Measurements from ENCODE around the gene SMARCB1. TPM values are rescaled to one million over a fixed set of nuclear protein-coding genes. Genes with fewer than 3 reads are reported as not detected.
A peak's percentile ranks its signal among the peaks of the same experiment; 100 is the strongest.

SMARCB1 gene
- total RNA-seq, 3 donors from 2014 or later: 34.6 to 60.2 (median 50.1) TPM

DNA sequence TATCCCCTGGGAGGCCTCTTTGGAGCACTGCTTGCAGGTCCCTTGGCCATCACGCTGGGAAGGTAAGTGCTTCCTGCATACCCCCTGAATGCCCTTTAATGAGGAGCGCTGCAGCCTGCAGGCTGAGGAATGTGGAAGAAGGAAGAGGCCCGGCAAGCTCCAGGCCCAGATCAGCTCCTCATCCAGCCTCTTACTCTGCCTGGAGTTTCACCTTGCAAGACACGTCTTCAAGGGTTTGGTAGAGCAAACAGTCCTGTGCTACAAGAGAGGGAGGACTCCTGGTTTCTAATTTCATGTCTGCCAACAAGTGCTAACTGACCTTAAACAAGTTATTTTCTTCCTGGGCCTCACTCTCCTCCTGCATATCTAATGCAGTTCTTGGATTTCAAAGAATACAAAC lies 81.8 kb downstream of the SMARCB1 start:
- no peaks in the 10 kb centered on the region for H3K9me3 ChIP-seq
- intact Hi-C loops (cut with DNase I; ENCODE audit: low total_unique reads): no loop called here
- H3K36me3 ChIP-seq: no peaks in the 10 kb centered on the region

DNA sequence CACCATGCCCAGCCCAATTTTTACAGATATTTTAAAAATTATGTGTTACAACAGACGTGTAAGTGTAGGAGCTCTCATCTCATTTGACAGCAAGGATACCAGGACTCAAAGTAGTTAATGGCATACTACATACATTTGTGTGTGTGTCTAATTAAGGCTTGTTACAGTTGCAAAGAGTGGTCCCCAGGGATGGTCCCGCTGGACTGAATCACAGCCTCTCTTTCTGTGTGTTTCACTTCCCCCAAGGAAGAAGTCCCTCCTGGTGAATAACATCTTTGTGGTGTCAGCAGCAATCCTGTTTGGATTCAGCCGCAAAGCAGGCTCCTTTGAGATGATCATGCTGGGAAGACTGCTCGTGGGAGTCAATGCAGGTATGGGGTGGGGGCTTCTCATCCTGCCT lies 88.1 kb downstream of the SMARCB1 start:
- H3K4me3 ChIP-seq: no peak overlapping the region
- no peaks in the 10 kb centered on the region for H3K9me3 ChIP-seq
- DNase-seq (ENCODE audit: low spot score in 2 of 2): no peak
- no peak overlapping the region for H3K27ac ChIP-seq
- intact Hi-C loops (cut with DNase I; ENCODE audit: low total_unique reads): no loop called here
- TF ChIP-seq, protein P1, sequence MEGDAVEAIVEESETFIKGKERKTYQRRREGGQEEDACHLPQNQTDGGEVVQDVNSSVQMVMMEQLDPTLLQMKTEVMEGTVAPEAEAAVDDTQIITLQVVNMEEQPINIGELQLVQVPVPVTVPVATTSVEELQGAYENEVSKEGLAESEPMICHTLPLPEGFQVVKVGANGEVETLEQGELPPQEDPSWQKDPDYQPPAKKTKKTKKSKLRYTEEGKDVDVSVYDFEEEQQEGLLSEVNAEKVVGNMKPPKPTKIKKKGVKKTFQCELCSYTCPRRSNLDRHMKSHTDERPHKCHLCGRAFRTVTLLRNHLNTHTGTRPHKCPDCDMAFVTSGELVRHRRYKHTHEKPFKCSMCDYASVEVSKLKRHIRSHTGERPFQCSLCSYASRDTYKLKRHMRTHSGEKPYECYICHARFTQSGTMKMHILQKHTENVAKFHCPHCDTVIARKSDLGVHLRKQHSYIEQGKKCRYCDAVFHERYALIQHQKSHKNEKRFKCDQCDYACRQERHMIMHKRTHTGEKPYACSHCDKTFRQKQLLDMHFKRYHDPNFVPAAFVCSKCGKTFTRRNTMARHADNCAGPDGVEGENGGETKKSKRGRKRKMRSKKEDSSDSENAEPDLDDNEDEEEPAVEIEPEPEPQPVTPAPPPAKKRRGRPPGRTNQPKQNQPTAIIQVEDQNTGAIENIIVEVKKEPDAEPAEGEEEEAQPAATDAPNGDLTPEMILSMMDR (IDR thresholded peaks at IDR 0.05): no peak
- TF ChIP-seq POLR2A (IDR thresholded peaks at IDR 0.05): no peak
- TF ChIP-seq POLR2AphosphoS5 (IDR thresholded peaks at IDR 0.05): no peak
- no peaks in the 10 kb centered on the region for H3K27me3 ChIP-seq
- H3K36me3 ChIP-seq: no peaks in the 10 kb centered on the region
- no peaks in the 10 kb centered on the region for H3K4me1 ChIP-seq

More for the DNA sequence above, 81.8 kb downstream of the SMARCB1 start:
- DNase-seq (ENCODE audit: low spot score in 2 of 2): no peak
- TF ChIP-seq POLR2A (IDR thresholded peaks at IDR 0.05): no peak
- TF ChIP-seq POLR2AphosphoS5 (IDR thresholded peaks at IDR 0.05): no peak
- TF ChIP-seq, protein P1 (IDR thresholded peaks at IDR 0.05): no peak
- Histone ChIP-seq H3K4me3 (no peak overlapping the region), H3K27ac (no peak overlapping the region), H3K4me1 (no peaks in the 10 kb centered on the region), H3K27me3 (no peaks in the 10 kb centered on the region)

DNA sequence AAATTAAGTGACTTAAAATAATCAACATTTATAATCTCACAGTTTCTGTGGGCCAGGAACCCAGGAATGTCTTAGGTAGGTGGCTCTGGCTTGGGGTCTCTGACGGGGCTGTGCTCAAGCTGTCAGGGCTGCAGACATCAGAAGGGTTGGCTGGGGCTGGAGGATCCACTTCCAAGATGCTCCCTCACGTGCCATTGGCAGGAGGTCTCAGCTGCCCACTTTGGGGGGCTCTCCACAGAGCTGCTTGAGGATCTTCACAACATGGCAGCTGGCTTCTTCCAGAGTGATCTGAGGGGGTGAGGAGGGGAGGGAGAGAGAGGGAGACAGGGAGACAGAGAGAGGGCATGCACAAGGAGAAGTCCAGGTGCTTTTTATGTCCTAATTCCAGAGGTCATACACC lies 89.0 kb downstream of the SMARCB1 start:
- H3K27ac ChIP-seq: no peak overlapping the region
- H3K4me1 ChIP-seq: no peaks in the 10 kb centered on the region
- DNase-seq (ENCODE audit: low spot score in 2 of 2): no peak
- TF ChIP-seq POLR2AphosphoS5 (IDR thresholded peaks at IDR 0.05) (no peak), POLR2A (IDR thresholded peaks at IDR 0.05) (no peak)
- TF ChIP-seq, protein P1 (IDR thresholded peaks at IDR 0.05): no peak
- no peaks in the 10 kb centered on the region for H3K9me3 ChIP-seq
- intact Hi-C loops (cut with DNase I; ENCODE audit: low total_unique reads): no loop called here
- no peaks in the 10 kb centered on the region for H3K27me3 ChIP-seq
- no peaks in the 10 kb centered on the region for H3K36me3 ChIP-seq
- H3K4me3 ChIP-seq: no peak overlapping the region

DNA sequence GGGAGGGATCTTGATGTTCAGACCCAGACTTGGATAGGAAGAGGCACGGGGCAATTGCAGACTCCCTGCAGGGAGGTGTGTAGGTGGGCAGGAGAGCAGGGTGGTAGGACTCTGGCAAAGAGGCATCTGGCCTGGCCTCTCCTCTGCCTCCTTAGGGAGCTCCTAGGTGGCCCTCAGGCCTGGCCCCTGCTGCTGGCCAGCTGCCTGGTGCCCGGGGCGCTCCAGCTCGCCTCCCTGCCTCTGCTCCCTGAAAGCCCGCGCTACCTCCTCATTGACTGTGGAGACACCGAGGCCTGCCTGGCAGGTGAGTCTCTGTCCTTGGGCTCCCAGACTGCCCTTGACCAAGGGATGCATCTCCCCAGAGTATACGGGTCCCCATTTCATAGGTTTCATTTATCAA lies 90.8 kb downstream of the SMARCB1 start:
- H3K27ac ChIP-seq: no peak overlapping the region
- intact Hi-C loops (cut with DNase I; ENCODE audit: low total_unique reads): no loop called here
- H3K4me1 ChIP-seq: no peaks in the 10 kb centered on the region
- TF ChIP-seq POLR2A (IDR thresholded peaks at IDR 0.05): no peak
- H3K27me3 ChIP-seq: no peaks in the 10 kb centered on the region
- H3K9me3 ChIP-seq: no peaks in the 10 kb centered on the region
- no peak for DNase-seq (ENCODE audit: low spot score in 2 of 2)
- no peaks in the 10 kb centered on the region for H3K36me3 ChIP-seq
- H3K4me3 ChIP-seq: no peak overlapping the region

DNA sequence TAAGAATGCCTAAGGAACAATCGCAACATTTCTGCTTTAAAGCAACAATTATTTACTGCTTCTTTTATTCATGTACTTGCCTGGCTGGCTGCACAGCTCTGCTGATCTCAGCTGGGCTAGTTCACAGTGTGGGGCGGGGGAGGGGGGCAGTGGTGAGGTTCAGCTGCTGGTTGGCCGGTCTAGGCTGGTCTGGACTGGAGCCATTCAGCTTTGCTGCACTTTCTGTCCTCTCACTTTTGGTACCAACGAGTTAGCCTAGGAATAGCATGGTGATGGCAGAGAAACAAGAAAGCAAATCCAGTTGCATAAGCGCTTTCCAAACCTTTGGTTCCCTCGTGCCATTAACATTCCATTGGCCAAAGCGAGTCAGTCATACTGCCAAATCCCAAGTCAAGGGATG lies 91.5 kb downstream of the SMARCB1 start:
- TF ChIP-seq POLR2A (IDR thresholded peaks at IDR 0.05): no peak
- TF ChIP-seq, protein P1 (IDR thresholded peaks at IDR 0.05): no peak
- TF ChIP-seq POLR2AphosphoS5 (IDR thresholded peaks at IDR 0.05): no peak
- DNase-seq (ENCODE audit: low spot score in 2 of 2): no peak
- Histone ChIP-seq H3K27ac (no peak overlapping the region), H3K4me3 (no peak overlapping the region), H3K36me3 (no peaks in the 10 kb centered on the region), H3K27me3 (no peaks in the 10 kb centered on the region), H3K9me3 (no peaks in the 10 kb centered on the region), H3K4me1 (no peaks in the 10 kb centered on the region)
- intact Hi-C loops (cut with DNase I; ENCODE audit: low total_unique reads): no loop called here

DNA sequence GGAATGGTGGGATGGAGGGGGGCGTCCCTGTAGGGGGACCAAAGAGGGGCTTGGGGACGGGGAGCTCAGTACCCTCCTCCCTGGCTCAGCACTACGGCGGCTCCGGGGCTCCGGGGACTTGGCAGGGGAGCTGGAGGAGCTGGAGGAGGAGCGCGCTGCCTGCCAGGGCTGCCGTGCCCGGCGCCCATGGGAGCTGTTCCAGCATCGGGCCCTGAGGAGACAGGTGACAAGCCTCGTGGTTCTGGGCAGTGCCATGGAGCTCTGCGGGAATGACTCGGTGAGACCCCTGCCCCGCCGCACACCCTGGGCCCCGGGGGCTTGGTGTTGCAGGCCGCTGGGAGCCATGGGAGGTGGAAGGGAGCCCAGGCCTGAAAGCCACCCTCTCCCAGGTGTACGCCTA lies 95.6 kb downstream of the SMARCB1 start:
- no peaks in the 10 kb centered on the region for H3K27me3 ChIP-seq
- intact Hi-C loops (cut with DNase I; ENCODE audit: low total_unique reads): no loop called here
- H3K4me3 ChIP-seq: peak overlapping the region in 2 of 3 donors; percentile 28 to 35
- TF ChIP-seq, protein P1 (IDR thresholded peaks at IDR 0.05): no peak
- no peak for TF ChIP-seq POLR2A (IDR thresholded peaks at IDR 0.05)
- TF ChIP-seq POLR2AphosphoS5 (IDR thresholded peaks at IDR 0.05): no peak
- H3K4me1 ChIP-seq: no peaks in the 10 kb centered on the region
- no peak for DNase-seq (ENCODE audit: low spot score in 2 of 2)
- H3K9me3 ChIP-seq: no peaks in the 10 kb centered on the region
- H3K36me3 ChIP-seq: no peaks in the 10 kb centered on the region
- peak overlapping the region; percentile 48 to 57 for H3K27ac ChIP-seq

All from breast epithelium (tissue), 4 donors.